RWPE2 (cell line): ENCODE measurements around the gene ASB18.

Source experiments
- ATAC-seq: fragments of 200-7000 bp; cut with Tn5 transposase; 3 replicates; pipeline ENCODE4 v1.9.1; 2021; ENCODE audit warnings: low read depth
- DNase-seq: peaks from one replicate; pipeline ENCODE4 v3.0.0-alpha.2; 2020; ENCODE audit warnings: low spot score
- H3K27ac ChIP-seq: fragments of 450-650 bp; 2 replicates; pipeline ENCODE4 v1.5.1; 2017; ENCODE audit warnings: mild to moderate bottlenecking; ENCODE audit not compliant: poor library complexity, severe bottlenecking
- H3K27me3 ChIP-seq: fragments of 250-450 bp; sonication (Bioruptor Pico); 2 replicates; pipeline ENCODE4 v1.5.1; 2021; ENCODE audit warnings: mild to moderate bottlenecking, moderate library complexity; ENCODE audit not compliant: insufficient read depth, poor library complexity, severe bottlenecking
- H3K36me3 ChIP-seq: fragments of 250-450 bp; sonication (Bioruptor Pico); 2 replicates; pipeline ENCODE4 v1.5.1; 2020; ENCODE audit warnings: low read depth, mild to moderate bottlenecking, moderate library complexity
- H3K4me1 ChIP-seq: fragments of 250-450 bp; sonication (Bioruptor Pico); 2 replicates; pipeline ENCODE4 v1.5.1; 2021; ENCODE audit warnings: mild to moderate bottlenecking, moderate library complexity; ENCODE audit not compliant: insufficient read depth, poor library complexity, severe bottlenecking
- H3K4me3 ChIP-seq: fragments of 250-450 bp; sonication (Bioruptor Pico); 2 replicates; pipeline ENCODE4 v1.5.1; 2021; ENCODE audit warnings: mild to moderate bottlenecking, moderate library complexity; ENCODE audit not compliant: severe bottlenecking
- H3K9me3 ChIP-seq: fragments of 250-450 bp; sonication (Bioruptor Pico); 2 replicates; pipeline ENCODE4 v1.5.1; 2021; ENCODE audit warnings: mild to moderate bottlenecking, moderate library complexity; ENCODE audit not compliant: severe bottlenecking
- TF ChIP-seq, protein P1 (sequence below): fragments of 450-650 bp; IDR thresholded peaks from one replicate; pipeline ENCODE4 v1.5.1; 2017; ENCODE audit warnings: mild to moderate bottlenecking, moderate library complexity; ENCODE audit not compliant: poor library complexity, severe bottlenecking

ASB18 gene

GRCh38 chr2:236286873-236287545, 22.8 kb upstream of the ASB18 start:
- ATAC-seq = 0 out of 3 replicates have a peak, but pooled peaks have one; percentile 36
- no peak for DNase-seq
- H3K27me3 ChIP-seq = peaks cover 18% of the 10 kb centered on the region

GRCh38 chr2:236284208-236284607, 20.0 kb upstream of the ASB18 start:
- no peaks in the 10 kb centered on the region for H3K9me3 ChIP-seq
- ATAC-seq (no peak), DNase-seq (no peak)
- no peaks in the 10 kb centered on the region for H3K36me3 ChIP-seq
- H3K4me1 ChIP-seq = no peaks in the 10 kb centered on the region
- no peak overlapping the region for H3K27ac ChIP-seq
- no peak overlapping the region for H3K4me3 ChIP-seq
- peaks cover 10% of the 10 kb centered on the region for H3K27me3 ChIP-seq
- TF ChIP-seq, protein P1, sequence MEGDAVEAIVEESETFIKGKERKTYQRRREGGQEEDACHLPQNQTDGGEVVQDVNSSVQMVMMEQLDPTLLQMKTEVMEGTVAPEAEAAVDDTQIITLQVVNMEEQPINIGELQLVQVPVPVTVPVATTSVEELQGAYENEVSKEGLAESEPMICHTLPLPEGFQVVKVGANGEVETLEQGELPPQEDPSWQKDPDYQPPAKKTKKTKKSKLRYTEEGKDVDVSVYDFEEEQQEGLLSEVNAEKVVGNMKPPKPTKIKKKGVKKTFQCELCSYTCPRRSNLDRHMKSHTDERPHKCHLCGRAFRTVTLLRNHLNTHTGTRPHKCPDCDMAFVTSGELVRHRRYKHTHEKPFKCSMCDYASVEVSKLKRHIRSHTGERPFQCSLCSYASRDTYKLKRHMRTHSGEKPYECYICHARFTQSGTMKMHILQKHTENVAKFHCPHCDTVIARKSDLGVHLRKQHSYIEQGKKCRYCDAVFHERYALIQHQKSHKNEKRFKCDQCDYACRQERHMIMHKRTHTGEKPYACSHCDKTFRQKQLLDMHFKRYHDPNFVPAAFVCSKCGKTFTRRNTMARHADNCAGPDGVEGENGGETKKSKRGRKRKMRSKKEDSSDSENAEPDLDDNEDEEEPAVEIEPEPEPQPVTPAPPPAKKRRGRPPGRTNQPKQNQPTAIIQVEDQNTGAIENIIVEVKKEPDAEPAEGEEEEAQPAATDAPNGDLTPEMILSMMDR = no peak

More at GRCh38 chr2:236286873-236287545, 22.8 kb upstream of the ASB18 start:
- Histone ChIP-seq H3K9me3 (no peaks in the 10 kb centered on the region), H3K4me3 (no peak overlapping the region), H3K36me3 (no peaks in the 10 kb centered on the region), H3K4me1 (no peaks in the 10 kb centered on the region), H3K27ac (no peak overlapping the region)
- TF ChIP-seq, protein P1 = no peak

- DNase-seq = no peak
- Histone ChIP-seq H3K4me3 (no peak overlapping the region), H3K4me1 (no peaks in the 10 kb centered on the region), H3K9me3 (no peaks in the 10 kb centered on the region), H3K27ac (no peak overlapping the region), H3K27me3 (peaks cover 7% of the 10 kb centered on the region), H3K36me3 (no peaks in the 10 kb centered on the region)
- TF ChIP-seq, protein P1 = no peak
- no peak for ATAC-seq
Measured at GRCh38 chr2:236282406-236282805, 18.2 kb upstream of the ASB18 start.

DNA sequence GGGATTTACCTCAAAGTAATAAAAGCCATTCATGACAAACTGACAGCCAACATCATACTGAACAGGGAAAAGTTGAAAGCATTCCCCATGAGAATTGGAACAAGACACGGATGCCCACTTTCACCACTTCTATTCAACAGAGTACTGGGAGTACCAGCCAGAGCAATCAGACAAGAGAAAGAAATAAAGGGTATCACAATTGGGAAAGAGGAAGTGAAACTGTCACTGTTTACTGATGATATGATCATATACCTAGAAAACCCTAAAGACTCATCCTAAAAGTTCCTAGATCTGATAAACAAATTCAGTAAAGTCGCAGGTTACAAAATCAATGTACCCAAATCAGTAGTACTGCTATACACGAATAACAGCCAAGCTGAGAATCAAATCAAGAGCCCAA, 17.2 kb upstream of the ASB18 start:
- H3K36me3 ChIP-seq = no peaks in the 10 kb centered on the region
- TF ChIP-seq, protein P1 = no peak
- H3K4me3 ChIP-seq = no peak overlapping the region
- H3K27me3 ChIP-seq = peaks cover 9% of the 10 kb centered on the region
- ATAC-seq (no peak), DNase-seq (no peak)
- H3K4me1 ChIP-seq = no peaks in the 10 kb centered on the region
- no peaks in the 10 kb centered on the region for H3K9me3 ChIP-seq
- no peak overlapping the region for H3K27ac ChIP-seq

DNA sequence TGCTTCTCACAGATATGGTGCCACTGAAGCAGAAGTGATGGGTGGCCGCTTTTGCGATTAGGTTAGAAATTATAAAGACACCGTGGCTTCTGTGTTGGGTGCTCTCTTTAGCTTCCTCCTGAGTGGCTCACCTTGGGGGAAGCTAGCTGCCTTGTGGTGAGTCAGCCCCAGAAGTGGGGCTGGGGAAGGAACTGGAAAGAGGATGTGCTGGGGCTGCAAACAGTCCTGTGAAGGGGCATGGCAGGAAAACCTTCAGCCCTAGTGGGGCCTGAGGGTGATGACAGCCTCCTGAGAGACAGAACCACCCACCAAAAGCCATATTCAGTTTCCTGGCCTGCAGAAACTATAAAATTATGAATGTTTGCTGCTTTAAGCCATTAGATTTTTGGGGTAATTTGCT, 8.9 kb upstream of the ASB18 start:
- ATAC-seq (no peak), DNase-seq (no peak)
- Histone ChIP-seq H3K36me3 (no peaks in the 10 kb centered on the region), H3K4me3 (no peak overlapping the region), H3K27me3 (peaks cover 2% of the 10 kb centered on the region), H3K9me3 (no peaks in the 10 kb centered on the region), H3K27ac (no peak overlapping the region), H3K4me1 (no peaks in the 10 kb centered on the region)
- TF ChIP-seq, protein P1 = no peak
